OCI-LY1 (cell line): ENCODE data around the gene OGFR.
A peak's percentile ranks its signal among the peaks of the same experiment; 100 is the strongest.

Source experiments
- H2AFZ ChIP-seq: fragments of 200-600 bp; sonication (generic), shearing (Covaris generic); 2 replicates; pipeline ENCODE4 v1.6.0; 2014; ENCODE audit warnings: antibody characterized with exemption, mild to moderate bottlenecking, low read length
- H3F3A ChIP-seq: fragments of 200-600 bp; sonication (generic), shearing (Covaris generic); 2 replicates; pipeline ENCODE4 v1.6.0; 2014; ENCODE audit warnings: mild to moderate bottlenecking, antibody characterized with exemption, low read length, moderate library complexity; ENCODE audit not compliant: insufficient read depth
- H3K27ac ChIP-seq: fragments of 200-600 bp; sonication (generic); 2 replicates; pipeline ENCODE4 v1.5.1; 2014; ENCODE audit warnings: low read length, mixed run types, mild to moderate bottlenecking, low read depth; ENCODE audit not compliant: poor library complexity, severe bottlenecking
- H3K27me3 ChIP-seq: fragments of 200-600 bp; sonication (generic); 2 replicates; pipeline ENCODE4 v1.6.0; 2014; ENCODE audit warnings: antibody characterized with exemption, mild to moderate bottlenecking, low read length, moderate library complexity; ENCODE audit not compliant: insufficient read depth
- H3K36me3 ChIP-seq: fragments of 200-600 bp; sonication (generic); 2 replicates; pipeline ENCODE4 v1.6.1; 2014; ENCODE audit warnings: mild to moderate bottlenecking, antibody characterized with exemption, low read length, moderate library complexity, mixed read lengths; ENCODE audit not compliant: insufficient read depth
- H3K4me1 ChIP-seq: fragments of 200-600 bp; sonication (generic); 2 replicates; pipeline ENCODE4 v1.5.1; 2014; ENCODE audit warnings: mild to moderate bottlenecking, low read length, moderate library complexity; ENCODE audit not compliant: insufficient read depth, severe bottlenecking
- H3K4me2 ChIP-seq: fragments of 200-600 bp; sonication (generic), shearing (Covaris generic); 2 replicates; pipeline ENCODE4 v1.6.1; 2014; ENCODE audit warnings: low read length
- H3K4me3 ChIP-seq: fragments of 200-600 bp; sonication (generic); 2 replicates; pipeline ENCODE4 v1.5.1; 2014; ENCODE audit warnings: low read length, low read depth, mild to moderate bottlenecking, mixed read lengths; ENCODE audit not compliant: poor library complexity, severe bottlenecking
- H3K79me2 ChIP-seq: fragments of 200-600 bp; shearing (Covaris generic); 2 replicates; pipeline ENCODE4 v1.6.1; 2016; ENCODE audit warnings: mixed run types, low read length, mixed read lengths; ENCODE audit not compliant: insufficient read depth
- H3K9ac ChIP-seq: fragments of 200-600 bp; sonication (generic), shearing (Covaris generic); 2 replicates; pipeline ENCODE4 v1.6.1; 2014; ENCODE audit warnings: mild to moderate bottlenecking, low read length, mixed read lengths
- H3K9me2 ChIP-seq: fragments of 200-600 bp; sonication (generic), shearing (Covaris generic); 2 replicates; pipeline ENCODE4 v1.6.1; 2014; ENCODE audit warnings: low read depth, mild to moderate bottlenecking, low read length, mixed read lengths
- H3K9me3 ChIP-seq: fragments of 200-600 bp; shearing (Covaris generic); 2 replicates; pipeline ENCODE4 v1.6.1; 2014; ENCODE audit warnings: low read length, mixed read lengths
- H4K20me1 ChIP-seq: fragments of 200-600 bp; sonication (generic), shearing (Covaris generic); 2 replicates; pipeline ENCODE4 v1.6.0; 2016; ENCODE audit warnings: mild to moderate bottlenecking, low read length; ENCODE audit not compliant: insufficient read depth
- CTCF ChIP-seq: fragments of 200-600 bp; sonication (generic), shearing (Covaris generic); IDR thresholded peaks from 2 replicates; pipeline ENCODE4 v1.5.1; 2017; ENCODE audit warnings: mild to moderate bottlenecking, antibody characterized with exemption, low read length, moderate library complexity, mixed read lengths
- EZH2 ChIP-seq: fragments of 200-600 bp; sonication (generic), shearing (Covaris generic); IDR thresholded peaks from 2 replicates; pipeline ENCODE4 v1.8.0; 2017; ENCODE audit warnings: borderline replicate concordance, mixed run types, mild to moderate bottlenecking, antibody characterized with exemption, low read length, moderate library complexity, mixed read lengths

The OGFR gene

GRCh38 chr20:62860391-62860923 lies 55.8 kb downstream of the OGFR start:
- H3K4me1 ChIP-seq: peaks cover 26% of the 10 kb centered on the region
- no peak overlapping the region for H2AFZ ChIP-seq
- H3F3A ChIP-seq: no peaks in the 10 kb centered on the region
- H3K4me2 ChIP-seq: peak overlapping the region; percentile 78
- no peak overlapping the region for H3K27ac ChIP-seq
- H3K9me2 ChIP-seq: no peaks in the 10 kb centered on the region
- H3K4me3 ChIP-seq: peak overlapping the region; percentile 69
- TF ChIP-seq EZH2 (no peak), CTCF (peak; percentile 24; the same call in 1 of the 2 replicates)
- peak overlapping the region; percentile 69 for H3K9ac ChIP-seq
- H3K27me3 ChIP-seq: no peaks in the 10 kb centered on the region; the same call in 1 of the 2 replicates
- no peaks in the 10 kb centered on the region for H3K9me3 ChIP-seq
- H4K20me1 ChIP-seq: no peaks in the 10 kb centered on the region
- peaks cover 5% of the 10 kb centered on the region for H3K79me2 ChIP-seq
- H3K36me3 ChIP-seq: peaks cover 34% of the 10 kb centered on the region

- H3K9ac ChIP-seq: peak overlapping the region; percentile 69
- H3K9me2 ChIP-seq: no peaks in the 10 kb centered on the region
- H3F3A ChIP-seq: no peaks in the 10 kb centered on the region
- no peak overlapping the region for H3K27ac ChIP-seq
- H2AFZ ChIP-seq: no peak overlapping the region
- TF ChIP-seq EZH2 (no peak), CTCF (no peak)
- no peaks in the 10 kb centered on the region for H4K20me1 ChIP-seq
- peak overlapping the region; percentile 69 for H3K4me3 ChIP-seq
- peaks cover 28% of the 10 kb centered on the region for H3K36me3 ChIP-seq
- no peaks in the 10 kb centered on the region; the same call in 1 of the 2 replicates for H3K27me3 ChIP-seq
- H3K9me3 ChIP-seq: no peaks in the 10 kb centered on the region
- peaks cover 26% of the 10 kb centered on the region for H3K4me1 ChIP-seq
- H3K79me2 ChIP-seq: peaks cover 5% of the 10 kb centered on the region
- peak overlapping the region; percentile 78 for H3K4me2 ChIP-seq
Observed at GRCh38 chr20:62860924-62861691, 56.5 kb downstream of the OGFR start.

GRCh38 chr20:62861726-62862336 lies 57.2 kb downstream of the OGFR start, which contains the start of gene TCFL5:
TCFL5 (minus strand) TSS chr20:62861822; CDS start chr20:62861670, 152 bp downstream.
- Histone ChIP-seq H3K9me2 (no peaks in the 10 kb centered on the region), H3K4me1 (peaks cover 26% of the 10 kb centered on the region), H3K4me2 (peak within 1 kb of the TSS; percentile 78), H3K9ac (peak within 1 kb of the TSS; percentile 69), H3F3A (no peaks in the 10 kb centered on the region), H3K27ac (no peak within 1 kb of the TSS), H3K79me2 (peaks cover 5% of the 10 kb centered on the region), H3K4me3 (peak within 1 kb of the TSS; percentile 69), H3K9me3 (no peaks in the 10 kb centered on the region), H2AFZ (no peak within 1 kb of the TSS), H3K36me3 (peaks cover 24% of the 10 kb centered on the region), H4K20me1 (no peaks in the 10 kb centered on the region), H3K27me3 (no peaks in the 10 kb centered on the region; the same call in 1 of the 2 replicates)
- TF ChIP-seq EZH2: no peak
- no peak for TF ChIP-seq CTCF
